ENCODE data around the gene MAGI1. TPM values are rescaled to one million over a fixed set of nuclear protein-coding genes. Genes with fewer than 3 reads are reported as not detected.

Gene MAGI1
- total RNA-seq, 1 experiment from 2014 or later: 58.2 TPM

- H3K27me3 Mint-ChIP-seq (ENCODE audit: low read depth): no peaks in the 10 kb centered on the region
- H3K36me3 Mint-ChIP-seq: peaks cover 24% of the 10 kb centered on the region
- peaks cover 20% of the 10 kb centered on the region for H3K4me1 Mint-ChIP-seq
- peak overlapping the region; percentile 68 for H3K27ac Mint-ChIP-seq
- TF ChIP-seq PRRX2 (CRISPR knock-in tag; IDR thresholded peaks at IDR 0.05): peak; percentile 25; the same call in 1 of the 2 replicates
- no peak for TF ChIP-seq NFE2L1 (CRISPR knock-in tag; IDR thresholded peaks at IDR 0.05)
- TF ChIP-seq CREB1 (CRISPR knock-in tag; IDR thresholded peaks at IDR 0.05): peak; percentile 40; the same call in 1 of the 2 replicates
- TF ChIP-seq ZNF263 (CRISPR knock-in tag; IDR thresholded peaks at IDR 0.05; ENCODE audit: low read depth): no peak
- TF ChIP-seq, protein P1, sequence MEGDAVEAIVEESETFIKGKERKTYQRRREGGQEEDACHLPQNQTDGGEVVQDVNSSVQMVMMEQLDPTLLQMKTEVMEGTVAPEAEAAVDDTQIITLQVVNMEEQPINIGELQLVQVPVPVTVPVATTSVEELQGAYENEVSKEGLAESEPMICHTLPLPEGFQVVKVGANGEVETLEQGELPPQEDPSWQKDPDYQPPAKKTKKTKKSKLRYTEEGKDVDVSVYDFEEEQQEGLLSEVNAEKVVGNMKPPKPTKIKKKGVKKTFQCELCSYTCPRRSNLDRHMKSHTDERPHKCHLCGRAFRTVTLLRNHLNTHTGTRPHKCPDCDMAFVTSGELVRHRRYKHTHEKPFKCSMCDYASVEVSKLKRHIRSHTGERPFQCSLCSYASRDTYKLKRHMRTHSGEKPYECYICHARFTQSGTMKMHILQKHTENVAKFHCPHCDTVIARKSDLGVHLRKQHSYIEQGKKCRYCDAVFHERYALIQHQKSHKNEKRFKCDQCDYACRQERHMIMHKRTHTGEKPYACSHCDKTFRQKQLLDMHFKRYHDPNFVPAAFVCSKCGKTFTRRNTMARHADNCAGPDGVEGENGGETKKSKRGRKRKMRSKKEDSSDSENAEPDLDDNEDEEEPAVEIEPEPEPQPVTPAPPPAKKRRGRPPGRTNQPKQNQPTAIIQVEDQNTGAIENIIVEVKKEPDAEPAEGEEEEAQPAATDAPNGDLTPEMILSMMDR (IDR thresholded peaks at IDR 0.05): peak; percentile 27; the same call in 1 of the 2 replicates
- TF ChIP-seq CBFB (CRISPR knock-in tag; IDR thresholded peaks at IDR 0.05; ENCODE audit: low read depth): no peak
- 0 out of 2 replicates have a peak, but pooled peaks have one; percentile 2 for TF ChIP-seq ZNF121 (CRISPR knock-in tag; IDR thresholded peaks at IDR 0.05)
- ATAC-seq (peak; percentile 97), DNase-seq (ENCODE audit: low spot score) (peak; percentile 62)
- H3K4me3 Mint-ChIP-seq: no peak overlapping the region
- ChIA-PET CTCF (interaction anchor here (0.5 to 2.4 kb wide), 46 partner anchors 9 to 714 kb away, joined by 3 to 23 read pairs (median 4); no protein-coding TSS in a partner anchor), POLR2A (interaction anchor here (0.9 kb wide), 1 partner anchor 158 kb away, joined by 4 read pairs; no protein-coding TSS in a partner anchor)
- no peaks in the 10 kb centered on the region for H3K9me3 Mint-ChIP-seq
Observed at GRCh38 chr3:65439641-65440284, 599.0 kb downstream of the MAGI1 start.

DNA sequence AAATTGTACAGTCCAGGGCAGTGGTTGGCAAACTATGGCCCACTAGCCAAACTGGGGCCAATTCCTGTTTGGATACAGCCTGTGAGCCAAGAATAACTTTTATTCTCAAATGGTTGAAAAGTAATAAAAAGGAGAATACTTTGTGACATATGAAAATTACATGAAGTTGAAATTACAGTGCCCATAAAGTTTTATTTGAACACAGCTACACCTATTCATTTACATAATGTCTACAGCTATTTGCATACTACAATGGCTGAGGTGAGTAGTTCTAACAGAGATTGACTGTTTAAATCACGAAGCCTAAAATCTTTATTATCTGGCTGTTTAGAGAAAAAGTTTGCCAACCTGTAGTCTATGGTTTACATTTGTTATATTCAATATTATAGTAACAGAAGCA, 600.1 kb downstream of the MAGI1 start:
- DNase-seq (ENCODE audit: low spot score) (no peak), ATAC-seq (no peak)
- Mint-ChIP-seq H3K4me1 (peaks cover 9% of the 10 kb centered on the region), H3K27ac (no peak overlapping the region), H3K27me3 (ENCODE audit: low read depth) (no peaks in the 10 kb centered on the region), H3K9me3 (no peaks in the 10 kb centered on the region), H3K4me3 (no peak overlapping the region), H3K36me3 (peaks cover 26% of the 10 kb centered on the region)
- ChIA-PET CTCF (interaction anchor here (0.9 to 2.4 kb wide), 5 partner anchors 8 to 235 kb away, joined by 3 to 23 read pairs (median 9); no protein-coding TSS in a partner anchor), POLR2A (no interaction called here)
- TF ChIP-seq NFE2L1 (CRISPR knock-in tag; IDR thresholded peaks at IDR 0.05) (no peak), STAT6 (CRISPR knock-in tag; conservative IDR thresholded peaks at IDR 0.05; ENCODE audit: low read depth) (no peak), NR2C2 (CRISPR knock-in tag; IDR thresholded peaks at IDR 0.05) (no peak), ATF1 (CRISPR knock-in tag; IDR thresholded peaks at IDR 0.05) (no peak), ZNF396 (CRISPR knock-in tag; IDR thresholded peaks at IDR 0.05; ENCODE audit: borderline replicate concordance) (no peak), TCF7 (CRISPR knock-in tag; IDR thresholded peaks at IDR 0.05; ENCODE audit: low read depth) (no peak), ETV6 (CRISPR knock-in tag; IDR thresholded peaks at IDR 0.05) (no peak), FOXJ3 (CRISPR knock-in tag; IDR thresholded peaks at IDR 0.05; ENCODE audit: borderline replicate concordance) (no peak), NR3C1 (CRISPR knock-in tag; conservative IDR thresholded peaks at IDR 0.05; ENCODE audit: low read depth) (no peak), GTF2I (CRISPR knock-in tag; conservative IDR thresholded peaks at IDR 0.05) (no peak), NR1H2 (CRISPR knock-in tag; IDR thresholded peaks at IDR 0.05) (no peak), TEAD4 (CRISPR knock-in tag; IDR thresholded peaks at IDR 0.05) (no peak), E2F5 (CRISPR knock-in tag; IDR thresholded peaks at IDR 0.05) (no peak), TEAD1 (CRISPR knock-in tag; IDR thresholded peaks at IDR 0.05) (no peak)
- TF ChIP-seq, protein P1 (IDR thresholded peaks at IDR 0.05): no peak
- TF ChIP-seq, protein P2, sequence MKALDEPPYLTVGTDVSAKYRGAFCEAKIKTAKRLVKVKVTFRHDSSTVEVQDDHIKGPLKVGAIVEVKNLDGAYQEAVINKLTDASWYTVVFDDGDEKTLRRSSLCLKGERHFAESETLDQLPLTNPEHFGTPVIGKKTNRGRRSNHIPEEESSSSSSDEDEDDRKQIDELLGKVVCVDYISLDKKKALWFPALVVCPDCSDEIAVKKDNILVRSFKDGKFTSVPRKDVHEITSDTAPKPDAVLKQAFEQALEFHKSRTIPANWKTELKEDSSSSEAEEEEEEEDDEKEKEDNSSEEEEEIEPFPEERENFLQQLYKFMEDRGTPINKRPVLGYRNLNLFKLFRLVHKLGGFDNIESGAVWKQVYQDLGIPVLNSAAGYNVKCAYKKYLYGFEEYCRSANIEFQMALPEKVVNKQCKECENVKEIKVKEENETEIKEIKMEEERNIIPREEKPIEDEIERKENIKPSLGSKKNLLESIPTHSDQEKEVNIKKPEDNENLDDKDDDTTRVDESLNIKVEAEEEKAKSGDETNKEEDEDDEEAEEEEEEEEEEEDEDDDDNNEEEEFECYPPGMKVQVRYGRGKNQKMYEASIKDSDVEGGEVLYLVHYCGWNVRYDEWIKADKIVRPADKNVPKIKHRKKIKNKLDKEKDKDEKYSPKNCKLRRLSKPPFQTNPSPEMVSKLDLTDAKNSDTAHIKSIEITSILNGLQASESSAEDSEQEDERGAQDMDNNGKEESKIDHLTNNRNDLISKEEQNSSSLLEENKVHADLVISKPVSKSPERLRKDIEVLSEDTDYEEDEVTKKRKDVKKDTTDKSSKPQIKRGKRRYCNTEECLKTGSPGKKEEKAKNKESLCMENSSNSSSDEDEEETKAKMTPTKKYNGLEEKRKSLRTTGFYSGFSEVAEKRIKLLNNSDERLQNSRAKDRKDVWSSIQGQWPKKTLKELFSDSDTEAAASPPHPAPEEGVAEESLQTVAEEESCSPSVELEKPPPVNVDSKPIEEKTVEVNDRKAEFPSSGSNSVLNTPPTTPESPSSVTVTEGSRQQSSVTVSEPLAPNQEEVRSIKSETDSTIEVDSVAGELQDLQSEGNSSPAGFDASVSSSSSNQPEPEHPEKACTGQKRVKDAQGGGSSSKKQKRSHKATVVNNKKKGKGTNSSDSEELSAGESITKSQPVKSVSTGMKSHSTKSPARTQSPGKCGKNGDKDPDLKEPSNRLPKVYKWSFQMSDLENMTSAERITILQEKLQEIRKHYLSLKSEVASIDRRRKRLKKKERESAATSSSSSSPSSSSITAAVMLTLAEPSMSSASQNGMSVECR (CRISPR knock-in tag; IDR thresholded peaks at IDR 0.05; ENCODE audit: borderline replicate concordance): no peak
- TF ChIP-seq, protein P3, sequence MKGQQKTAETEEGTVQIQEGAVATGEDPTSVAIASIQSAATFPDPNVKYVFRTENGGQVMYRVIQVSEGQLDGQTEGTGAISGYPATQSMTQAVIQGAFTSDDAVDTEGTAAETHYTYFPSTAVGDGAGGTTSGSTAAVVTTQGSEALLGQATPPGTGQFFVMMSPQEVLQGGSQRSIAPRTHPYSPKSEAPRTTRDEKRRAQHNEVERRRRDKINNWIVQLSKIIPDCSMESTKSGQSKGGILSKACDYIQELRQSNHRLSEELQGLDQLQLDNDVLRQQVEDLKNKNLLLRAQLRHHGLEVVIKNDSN (CRISPR knock-in tag; IDR thresholded peaks at IDR 0.05): no peak

All from WTC11 (cell line).